Right lobe of liver (tissue), 6 donors: ENCODE results near the gene LRRN2. TPM values are rescaled to one million over a fixed set of nuclear protein-coding genes. Genes with fewer than 3 reads are reported as not detected.

Experiments used
- ATAC-seq, 4 donors: fragments of 200-7000 bp; cut with Tn5 transposase; one replicate each; pipeline ENCODE4 v1.9.1; 2020; ENCODE audit warnings: mild to moderate bottlenecking in 4 of 4, moderate library complexity in 4 of 4
- DNase-seq, 3 donors: peaks; one replicate each; pipeline ENCODE4 v3.0.0-alpha.2; 2020
- H3K27ac ChIP-seq, 3 donors: fragments of 200-600 bp; one replicate each; pipeline ENCODE4 v1.8.0; 2022
- H3K27me3 ChIP-seq, 2 donors: fragments of 200-600 bp; one replicate each; pipeline ENCODE4 v1.8.0; 2022
- H3K36me3 ChIP-seq, 4 donors: fragments of 200-600 bp; sonication (generic) in 1 of 4; one replicate each; pipeline versions ENCODE4 v1.5.1 to v1.8.0; 2017 to 2022; ENCODE audit warnings: control low read depth in 1 of 4
- H3K4me1 ChIP-seq, 4 donors: fragments of 200-600 bp; sonication (generic) in 1 of 4; one replicate each; pipeline versions ENCODE4 v1.5.1 to v1.8.0; 2017 to 2022; ENCODE audit warnings: control low read depth in 1 of 4
- H3K4me3 ChIP-seq, 3 donors: fragments of 200-600 bp; one replicate each; pipeline ENCODE4 v1.8.0; 2022
- H3K9me3 ChIP-seq, 4 donors: fragments of 200-600 bp; sonication (generic) in 1 of 4; one replicate each; pipeline versions ENCODE4 v1.5.1 to v1.8.0; 2017 to 2022; ENCODE audit warnings: control low read depth in 1 of 4
- CTCF ChIP-seq, 4 donors: fragments of 200-600 bp in 3 of 4; fragments of 450-650 bp in 1 of 4; IDR thresholded peaks; one replicate each; pipeline versions ENCODE4 v1.5.1 to v1.8.0; 2016 to 2022; ENCODE audit warnings: antibody characterized with exemption in 4 of 4, mild to moderate bottlenecking in 2 of 4
- POLR2A ChIP-seq: fragments of 450-650 bp; IDR thresholded peaks from one replicate; pipeline ENCODE4 v1.6.1; 2017; ENCODE audit warnings: antibody characterized with exemption, mild to moderate bottlenecking
- WGBS: methylation state at CpG from one replicate; pipeline ENCODE4 v1.1.6; 2018; ENCODE audit warnings: low coverage, low lambda C conversion rate; ENCODE audit not compliant: insufficient coverage; ENCODE audit errors: missing lambda C conversion rate; 5-methylcytosine and 5-hydroxymethylcytosine counted together
- intact Hi-C, 2 donors: fragments of 100-400 bp; cut with DNase I; formaldehyde crosslinking; loops; one replicate each; pipeline versions ENCODE4 v1.11.2 to v1.14.1; 2022
- total RNA-seq, 6 experiments: library from RNA; depleted of rRNA in 2 of 6; stranded (reverse); fragments of >200 nt in 2 of 6; fragmentation: NEBNext Ultra II Directional in 3 of 6; extraction: Animal tissue kit (Norgen Biotek cat#: 25700) in 3 of 6; gene quantifications; one replicate each; pipeline versions ENCODE4 v1.1.0 to v1.2.4, GENCODE V29; 2016 to 2023
- donor health status: DM: no; HTN: yes; CAD: no.
- donor health status: DM: no; HTN: no; CAD: no.
- donor health status: DM: no; HTN: no; CAD: no.
- donor health status: DM: no; HTN: yes; CAD: no.
- donor health status: DM: no; HTN: yes; CAD: no.

LRRN2 gene
- total RNA-seq, 6 experiments from 2014 or later, result 0.07 to 0.78 (median 0.25) TPM

- Histone ChIP-seq H3K27me3 (no peaks in the 10 kb centered on the region), H3K9me3 (no peaks in the 10 kb centered on the region), H3K4me3 (no peak overlapping the region), H3K36me3 (no peaks in the 10 kb centered on the region), H3K4me1 (no peaks in the 10 kb centered on the region), H3K27ac (no peak overlapping the region)
- ATAC-seq (no peak), DNase-seq (no peak)
- WGBS, result 44% methylated on average over 9 of the region's 10 CpGs
- intact Hi-C loops, result no loop called here
- no peak for TF ChIP-seq CTCF (IDR thresholded peaks at IDR 0.05)
- TF ChIP-seq POLR2A, result no peak
These were observed 15.2 kb downstream of the LRRN2 start for GRCh38 chr1:204670152-204670927.

- H3K27me3 ChIP-seq, result no peaks in the 10 kb centered on the region
- no peaks in the 10 kb centered on the region for H3K36me3 ChIP-seq
- intact Hi-C loops, result no loop called here
- TF ChIP-seq POLR2A, result no peak
- TF ChIP-seq CTCF (IDR thresholded peaks at IDR 0.05), result no peak
- H3K4me1 ChIP-seq, result no peaks in the 10 kb centered on the region
- H3K27ac ChIP-seq, result no peak overlapping the region
- WGBS, result 0% methylated on average over 1 of the region's 1 CpG
- no peaks in the 10 kb centered on the region for H3K9me3 ChIP-seq
- ATAC-seq, result no peak
- no peak for DNase-seq
- H3K4me3 ChIP-seq, result no peak overlapping the region
These were observed 16.0 kb downstream of the LRRN2 start for GRCh38 chr1:204669579-204669978.

GRCh38 chr1:204664384-204664651, 21.2 kb downstream of the LRRN2 start:
- DNase-seq, result no peak
- TF ChIP-seq CTCF (IDR thresholded peaks at IDR 0.05), result no peak
- TF ChIP-seq POLR2A, result no peak
- Histone ChIP-seq H3K4me1 (no peaks in the 10 kb centered on the region), H3K9me3 (no peaks in the 10 kb centered on the region), H3K27ac (no peak overlapping the region), H3K4me3 (no peak overlapping the region), H3K36me3 (no peaks in the 10 kb centered on the region), H3K27me3 (no peaks in the 10 kb centered on the region)
- intact Hi-C loops, result no loop called here
- WGBS, result 68% methylated on average over 6 of the region's 6 CpGs
- no peak for ATAC-seq

- WGBS, result 73% methylated on average over 11 of the region's 15 CpGs
- H3K9me3 ChIP-seq, result no peaks in the 10 kb centered on the region
- no peak overlapping the region for H3K27ac ChIP-seq
- intact Hi-C loops, result no loop called here
- ATAC-seq, result no peak
- DNase-seq, result no peak
- TF ChIP-seq POLR2A (no peak), CTCF (IDR thresholded peaks at IDR 0.05) (no peak)
- no peak overlapping the region for H3K4me3 ChIP-seq
- H3K36me3 ChIP-seq, result no peaks in the 10 kb centered on the region
- H3K4me1 ChIP-seq, result no peaks in the 10 kb centered on the region
- H3K27me3 ChIP-seq, result no peaks in the 10 kb centered on the region
These were observed 21.7 kb downstream of the LRRN2 start for GRCh38 chr1:204663644-204664383.
